Natural killer cell (primary cell): ENCODE measurements around the gene PRCP. TPM values are rescaled to one million over a fixed set of nuclear protein-coding genes. Genes with fewer than 3 reads are reported as not detected.

Source experiments
- ATAC-seq, 3 donors: fragments of 150-1000 bp in 2 of 3; fragments of 200-7000 bp in 1 of 3; cut with Tn5 transposase; 1 replicate in 1 of 3; 2 replicates in 2 of 3; pipeline ENCODE4 v1.10.0; 2021; ENCODE audit warnings: mild to moderate bottlenecking in 2 of 3, moderate library complexity in 2 of 3
- DNase-seq, 2 donors: peaks; one replicate each; pipeline versions ENCODE4 v3.0.0 to v3.0.0-alpha.2; 2013 to 2021; ENCODE audit warnings: mixed read lengths in 1 of 2
- H3K27ac ChIP-seq: one replicate; pipeline ENCODE4 v1.5.1; 2013; ENCODE audit warnings: mild to moderate bottlenecking, low read length
- H3K27me3 ChIP-seq: one replicate; pipeline ENCODE4 v1.6.1; 2013; ENCODE audit warnings: low read length; ENCODE audit not compliant: control insufficient read depth, insufficient read depth
- H3K36me3 ChIP-seq: one replicate; pipeline ENCODE4 v1.6.1; 2013; ENCODE audit warnings: low read length; ENCODE audit not compliant: control insufficient read depth, insufficient read depth
- H3K4me1 ChIP-seq: one replicate; pipeline ENCODE4 v1.6.1; 2013; ENCODE audit warnings: low read length; ENCODE audit not compliant: control insufficient read depth, insufficient read depth
- H3K4me3 ChIP-seq: one replicate; pipeline ENCODE4 v1.5.1; 2013; ENCODE audit warnings: low read length
- H3K9me3 ChIP-seq: one replicate; pipeline ENCODE4 v1.6.1; 2013; ENCODE audit warnings: low read length; ENCODE audit not compliant: control insufficient read depth, insufficient read depth
- H3K27ac Mint-ChIP-seq, 2 donors: one replicate each; pipeline ENCODE4 v1.8.0; 2022; ENCODE audit warnings: mild to moderate bottlenecking in 2 of 2, mixed read lengths in 2 of 2, moderate library complexity in 1 of 2
- H3K27me3 Mint-ChIP-seq, 2 donors: one replicate each; pipeline ENCODE4 v1.8.0; 2022; ENCODE audit warnings: low read depth in 2 of 2, mixed read lengths in 2 of 2
- H3K36me3 Mint-ChIP-seq: one replicate; pipeline ENCODE4 v1.8.0; 2022; ENCODE audit warnings: mixed read lengths
- H3K4me1 Mint-ChIP-seq, 2 donors: one replicate each; pipeline ENCODE4 v1.8.0; 2022; ENCODE audit warnings: mixed read lengths in 2 of 2
- H3K4me3 Mint-ChIP-seq: one replicate; pipeline ENCODE4 v1.8.0; 2022; ENCODE audit warnings: mild to moderate bottlenecking, moderate library complexity, mixed read lengths
- H3K9me3 Mint-ChIP-seq, 2 donors: one replicate each; pipeline ENCODE4 v1.8.0; 2022; ENCODE audit warnings: mixed read lengths in 2 of 2
- CTCF ChIP-seq: fragments of 200-600 bp; IDR thresholded peaks from one replicate; pipeline ENCODE4 v1.8.0; 2022; ENCODE audit warnings: antibody characterized with exemption
- WGBS: methylation state at CpG from one replicate; pipeline ENCODE4 v1.1.7; 2013; ENCODE audit warnings: missing lambda C conversion rate; ENCODE audit not compliant: insufficient coverage; 5-methylcytosine and 5-hydroxymethylcytosine counted together
- intact Hi-C: fragments of 100-400 bp; cut with micrococcal nuclease; formaldehyde crosslinking; loops from one replicate; pipeline ENCODE4 v1.14.2; 2022
- total RNA-seq, 4 donors: library from RNA; stranded (reverse); fragments of 120-200 nt in 1 of 4; gene quantifications; one replicate each; pipeline versions ENCODE4 v1.2.3 to v1.2.4, GENCODE V29; 2013 to 2022

Gene PRCP
- total RNA-seq, 3 donors from 2014 or later (not counting 1 experiment from before 2014, with no cell fraction given), result 28.1 to 30.0 (median 30.0) TPM

GRCh38 chr11:82814379-82814778 lies 85.9 kb downstream of the PRCP start:
- no peaks in the 10 kb centered on the region for H3K9me3 Mint-ChIP-seq
- H3K36me3 ChIP-seq, result no peaks in the 10 kb centered on the region
- 84% methylated on average over 4 of the region's 4 CpGs for WGBS
- H3K4me1 Mint-ChIP-seq, result no peaks in the 10 kb centered on the region
- ATAC-seq, result no peak
- DNase-seq, result no peak
- H3K4me3 ChIP-seq, result no peak overlapping the region
- no peak overlapping the region for H3K4me3 Mint-ChIP-seq
- H3K9me3 ChIP-seq, result no peaks in the 10 kb centered on the region
- no peak overlapping the region for H3K27ac Mint-ChIP-seq
- no peaks in the 10 kb centered on the region for H3K4me1 ChIP-seq
- H3K27ac ChIP-seq, result no peak overlapping the region
- intact Hi-C loops, result no loop called here
- no peaks in the 10 kb centered on the region for H3K27me3 ChIP-seq
- peaks cover 9 to 25% of the 10 kb centered on the region in 2 donors for H3K27me3 Mint-ChIP-seq
- no peak for TF ChIP-seq CTCF
- H3K36me3 Mint-ChIP-seq, result no peaks in the 10 kb centered on the region

GRCh38 chr11:82811369-82811768 lies 88.9 kb downstream of the PRCP start:
- Mint-ChIP-seq H3K9me3 (no peaks in the 10 kb centered on the region), H3K27ac (no peak overlapping the region), H3K27me3 (peaks cover 15 to 30% of the 10 kb centered on the region in 2 donors), H3K36me3 (no peaks in the 10 kb centered on the region), H3K4me1 (no peaks in the 10 kb centered on the region), H3K4me3 (no peak overlapping the region)
- intact Hi-C loops, result no loop called here
- 90% methylated on average over 8 of the region's 8 CpGs for WGBS
- Histone ChIP-seq H3K9me3 (no peaks in the 10 kb centered on the region), H3K36me3 (no peaks in the 10 kb centered on the region), H3K4me3 (no peak overlapping the region), H3K4me1 (no peaks in the 10 kb centered on the region), H3K27ac (no peak overlapping the region), H3K27me3 (no peaks in the 10 kb centered on the region)
- no peak for TF ChIP-seq CTCF
- ATAC-seq (no peak), DNase-seq (no peak)

DNA sequence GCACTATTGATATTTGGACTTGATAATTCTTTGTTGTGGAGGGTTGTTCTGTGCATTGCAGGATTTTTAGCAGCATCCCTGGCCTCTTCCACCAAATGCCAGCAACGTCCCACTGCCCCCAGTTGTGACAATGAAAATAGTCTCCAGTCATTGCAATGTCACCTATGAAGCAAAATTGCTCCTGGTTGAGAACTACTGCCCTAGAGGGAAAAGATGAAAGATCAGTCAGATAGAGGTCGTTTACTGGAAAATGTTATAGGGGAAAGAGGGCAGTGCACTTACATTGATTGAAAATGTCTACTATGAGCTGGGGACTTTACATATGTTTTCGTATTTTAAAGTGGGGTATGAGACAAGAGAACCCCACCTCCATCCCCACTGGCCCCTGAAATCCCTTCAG lies 89.5 kb downstream of the PRCP start:
- peaks cover 19 to 33% of the 10 kb centered on the region in 2 donors for H3K27me3 Mint-ChIP-seq
- intact Hi-C loops, result no loop called here
- Histone ChIP-seq H3K4me1 (no peaks in the 10 kb centered on the region), H3K27ac (no peak overlapping the region), H3K4me3 (no peak overlapping the region), H3K27me3 (no peaks in the 10 kb centered on the region), H3K36me3 (no peaks in the 10 kb centered on the region), H3K9me3 (no peaks in the 10 kb centered on the region)
- TF ChIP-seq CTCF, result no peak
- WGBS, result 72% methylated on average over 2 of the region's 3 CpGs
- no peak for ATAC-seq
- no peak for DNase-seq
- no peak overlapping the region for H3K27ac Mint-ChIP-seq
- no peaks in the 10 kb centered on the region for H3K36me3 Mint-ChIP-seq
- H3K4me1 Mint-ChIP-seq, result no peaks in the 10 kb centered on the region
- no peak overlapping the region for H3K4me3 Mint-ChIP-seq
- H3K9me3 Mint-ChIP-seq, result no peaks in the 10 kb centered on the region

DNA sequence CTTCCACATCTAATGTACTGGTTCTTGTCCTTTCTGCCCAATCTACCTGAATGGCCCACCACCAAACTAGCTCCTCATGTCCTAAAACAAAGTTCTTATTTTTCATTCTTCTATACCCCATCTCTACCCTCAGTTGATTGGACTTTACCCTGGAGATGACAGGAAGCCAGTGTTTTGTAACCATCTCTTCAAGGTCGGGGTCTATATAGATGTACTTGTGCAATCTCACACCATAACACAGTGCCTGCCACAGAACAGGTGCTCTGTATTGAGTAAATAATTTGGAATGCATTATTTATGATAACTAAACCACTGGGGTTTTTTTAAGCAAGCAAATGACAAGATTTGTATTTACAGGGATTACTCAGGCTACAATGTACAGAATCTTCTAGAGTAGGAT lies 89.9 kb downstream of the PRCP start:
- DNase-seq (no peak), ATAC-seq (no peak)
- no peaks in the 10 kb centered on the region for H3K9me3 Mint-ChIP-seq
- no peaks in the 10 kb centered on the region for H3K9me3 ChIP-seq
- no peak overlapping the region for H3K4me3 Mint-ChIP-seq
- no peaks in the 10 kb centered on the region for H3K4me1 Mint-ChIP-seq
- TF ChIP-seq CTCF, result no peak
- H3K27ac ChIP-seq, result no peak overlapping the region
- H3K36me3 ChIP-seq, result no peaks in the 10 kb centered on the region
- H3K27me3 ChIP-seq, result no peaks in the 10 kb centered on the region
- H3K27ac Mint-ChIP-seq, result no peak overlapping the region
- no peaks in the 10 kb centered on the region for H3K4me1 ChIP-seq
- WGBS, result no CpG with 5 or more reads among the region's 1 CpG
- peaks cover 22 to 33% of the 10 kb centered on the region in 2 donors for H3K27me3 Mint-ChIP-seq
- no peaks in the 10 kb centered on the region for H3K36me3 Mint-ChIP-seq
- H3K4me3 ChIP-seq, result no peak overlapping the region
- intact Hi-C loops, result no loop called here
